SU-DHL-6 (cell line): ENCODE data around the gene ADAMTS3.

Experiments
- H2AFZ ChIP-seq: fragments of 200-600 bp; sonication (generic); 2 replicates; pipeline ENCODE4 v1.6.1; 2014; ENCODE audit warnings: low read depth, mild to moderate bottlenecking, moderate library complexity, mixed read lengths, antibody characterized with exemption, low read length; ENCODE audit not compliant: severe bottlenecking
- H3F3A ChIP-seq: fragments of 200-600 bp; shearing (Covaris generic); 2 replicates; pipeline ENCODE4 v1.6.0; 2016; ENCODE audit warnings: antibody characterized with exemption, mild to moderate bottlenecking; ENCODE audit not compliant: insufficient read depth
- H3K27ac ChIP-seq: fragments of 200-600 bp; sonication (generic); 2 replicates; pipeline ENCODE4 v1.5.1; 2016; ENCODE audit warnings: low read depth, mild to moderate bottlenecking, low read length, moderate library complexity, mixed read lengths
- H3K27me3 ChIP-seq: fragments of 200-600 bp; sonication (generic), shearing (Covaris generic); 2 replicates; pipeline ENCODE4 v1.6.0; 2014; ENCODE audit warnings: mild to moderate bottlenecking, low read length
- H3K36me3 ChIP-seq: fragments of 200-600 bp; sonication (generic); 2 replicates; pipeline ENCODE4 v1.6.1; 2014; ENCODE audit warnings: mild to moderate bottlenecking, low read length, mixed read lengths
- H3K4me2 ChIP-seq: fragments of 300-600, 200-600 bp; shearing (Covaris generic), sonication (generic); 2 replicates; pipeline ENCODE4 v1.6.0; 2014; ENCODE audit warnings: low read length, low read depth, mild to moderate bottlenecking; ENCODE audit not compliant: poor library complexity, severe bottlenecking
- H3K4me3 ChIP-seq: fragments of 200-600 bp; sonication (generic); 2 replicates; pipeline ENCODE4 v1.5.1; 2014; ENCODE audit warnings: antibody characterized with exemption, low read length, mild to moderate bottlenecking, mixed read lengths; ENCODE audit not compliant: insufficient read depth, poor library complexity, severe bottlenecking
- H3K79me2 ChIP-seq: fragments of 200-600 bp; sonication (generic); 2 replicates; pipeline ENCODE4 v1.6.1; 2014; ENCODE audit warnings: mild to moderate bottlenecking, low read length, moderate library complexity; ENCODE audit not compliant: insufficient read depth
- H3K9ac ChIP-seq: fragments of 200-600 bp; sonication (generic); 2 replicates; pipeline ENCODE4 v1.7.0; 2014; ENCODE audit warnings: mild to moderate bottlenecking, low read length
- H3K9me2 ChIP-seq: fragments of 200-600 bp; sonication (generic); replicated peaks from 2 replicates; pipeline ENCODE4 v1.6.1; 2014; ENCODE audit warnings: low read length; ENCODE audit not compliant: insufficient read depth
- H3K9me3 ChIP-seq: fragments of 200-600 bp; sonication (generic); 2 replicates; pipeline ENCODE4 v1.6.1; 2014; ENCODE audit warnings: low read length, mixed read lengths; ENCODE audit not compliant: insufficient read depth
- H4K20me1 ChIP-seq: fragments of 200-600 bp; sonication (generic); 2 replicates; pipeline ENCODE4 v1.6.1; 2014; ENCODE audit warnings: low read depth, mild to moderate bottlenecking, antibody characterized with exemption, low read length, moderate library complexity, mixed read lengths
- CTCF ChIP-seq: fragments of 200-600 bp; sonication (generic); IDR thresholded peaks from one replicate; pipeline ENCODE4 v1.5.1; 2017; ENCODE audit warnings: antibody characterized with exemption, mild to moderate bottlenecking, low read length, moderate library complexity; ENCODE audit not compliant: insufficient read depth, poor library complexity, severe bottlenecking
- EZH2phosphoT487 ChIP-seq: fragments of 200-600 bp; sonication (generic), shearing (Covaris generic); conservative IDR thresholded peaks from 2 replicates; pipeline ENCODE4 v1.6.1; 2018; ENCODE audit warnings: mild to moderate bottlenecking, antibody characterized with exemption, low read length, moderate library complexity, mixed read lengths

The ADAMTS3 gene

DNA sequence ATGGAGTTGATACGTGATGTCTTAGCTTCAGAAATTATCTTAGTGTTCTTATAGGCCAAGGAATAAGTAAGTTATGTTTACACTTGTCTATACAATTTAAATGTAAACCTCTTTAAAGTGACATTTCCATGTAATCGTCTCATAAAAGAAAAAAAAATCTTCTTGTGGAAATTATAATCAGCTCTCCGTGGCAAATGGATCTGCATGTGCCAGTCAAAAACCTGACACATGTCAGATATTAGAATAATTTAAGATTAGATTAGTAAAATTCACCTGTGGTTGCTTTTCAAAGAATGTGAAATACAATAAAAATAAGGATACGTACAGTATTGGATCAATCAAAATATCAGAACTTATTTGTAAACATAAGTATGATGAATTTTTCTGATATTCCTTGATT lies 263.9 kb downstream of the ADAMTS3 start:
- H3K4me3 ChIP-seq, result no peak overlapping the region
- H3F3A ChIP-seq, result no peaks in the 10 kb centered on the region
- H2AFZ ChIP-seq, result no peak overlapping the region
- no peaks in the 10 kb centered on the region for H3K27me3 ChIP-seq
- H3K9me3 ChIP-seq, result no peaks in the 10 kb centered on the region
- H3K36me3 ChIP-seq, result no peaks in the 10 kb centered on the region
- H3K9me2 ChIP-seq, result no peaks in the 10 kb centered on the region
- H3K27ac ChIP-seq, result no peak overlapping the region
- TF ChIP-seq EZH2phosphoT487 (no peak), CTCF (no peak)
- no peak overlapping the region for H3K4me2 ChIP-seq
- H4K20me1 ChIP-seq, result no peaks in the 10 kb centered on the region
- no peak overlapping the region for H3K9ac ChIP-seq
- H3K79me2 ChIP-seq, result no peaks in the 10 kb centered on the region

- Histone ChIP-seq H2AFZ (no peak overlapping the region), H3K9ac (no peak overlapping the region), H3K9me3 (no peaks in the 10 kb centered on the region), H3K9me2 (no peaks in the 10 kb centered on the region), H3K27me3 (no peaks in the 10 kb centered on the region), H3K36me3 (no peaks in the 10 kb centered on the region), H3K4me3 (no peak overlapping the region), H3F3A (no peaks in the 10 kb centered on the region), H4K20me1 (no peaks in the 10 kb centered on the region), H3K27ac (no peak overlapping the region), H3K79me2 (no peaks in the 10 kb centered on the region), H3K4me2 (no peak overlapping the region)
- TF ChIP-seq CTCF (peak; percentile 47), EZH2phosphoT487 (no peak)
Observed at GRCh38 chr4:72302981-72303704, 265.9 kb downstream of the ADAMTS3 start.

DNA sequence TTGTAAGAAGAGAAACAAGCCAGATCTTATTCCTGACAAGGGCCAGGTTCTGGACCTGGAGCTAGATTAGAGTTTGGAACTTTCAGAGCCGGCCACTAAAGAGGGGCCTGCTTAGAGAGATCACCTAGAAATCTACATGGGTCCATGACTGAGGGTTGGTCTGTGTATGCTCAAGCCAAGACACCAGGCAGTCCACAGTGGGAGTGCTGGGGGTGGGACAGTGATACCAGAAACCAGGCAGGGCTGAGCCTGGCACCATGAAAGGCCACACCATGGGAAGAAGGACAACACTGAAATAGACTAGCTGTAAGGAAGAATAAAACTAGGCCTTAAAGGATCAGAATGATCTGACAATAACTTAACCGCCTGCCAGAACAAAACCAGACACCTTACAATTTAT lies 267.3 kb downstream of the ADAMTS3 start:
- no peaks in the 10 kb centered on the region for H3K79me2 ChIP-seq
- H2AFZ ChIP-seq, result no peak overlapping the region
- H3K9ac ChIP-seq, result no peak overlapping the region
- TF ChIP-seq CTCF (no peak), EZH2phosphoT487 (no peak)
- no peaks in the 10 kb centered on the region for H4K20me1 ChIP-seq
- H3K9me2 ChIP-seq, result no peaks in the 10 kb centered on the region
- H3K27ac ChIP-seq, result no peak overlapping the region
- no peaks in the 10 kb centered on the region for H3F3A ChIP-seq
- no peaks in the 10 kb centered on the region for H3K36me3 ChIP-seq
- H3K9me3 ChIP-seq, result no peaks in the 10 kb centered on the region
- H3K27me3 ChIP-seq, result no peaks in the 10 kb centered on the region
- H3K4me3 ChIP-seq, result no peak overlapping the region
- no peak overlapping the region for H3K4me2 ChIP-seq
